Measurements from ENCODE around the gene ANGPTL7. TPM values are rescaled to one million over a fixed set of nuclear protein-coding genes. Genes with fewer than 3 reads are reported as not detected.

ANGPTL7 gene
- not detected in 2 replicates for total RNA-seq

DNA sequence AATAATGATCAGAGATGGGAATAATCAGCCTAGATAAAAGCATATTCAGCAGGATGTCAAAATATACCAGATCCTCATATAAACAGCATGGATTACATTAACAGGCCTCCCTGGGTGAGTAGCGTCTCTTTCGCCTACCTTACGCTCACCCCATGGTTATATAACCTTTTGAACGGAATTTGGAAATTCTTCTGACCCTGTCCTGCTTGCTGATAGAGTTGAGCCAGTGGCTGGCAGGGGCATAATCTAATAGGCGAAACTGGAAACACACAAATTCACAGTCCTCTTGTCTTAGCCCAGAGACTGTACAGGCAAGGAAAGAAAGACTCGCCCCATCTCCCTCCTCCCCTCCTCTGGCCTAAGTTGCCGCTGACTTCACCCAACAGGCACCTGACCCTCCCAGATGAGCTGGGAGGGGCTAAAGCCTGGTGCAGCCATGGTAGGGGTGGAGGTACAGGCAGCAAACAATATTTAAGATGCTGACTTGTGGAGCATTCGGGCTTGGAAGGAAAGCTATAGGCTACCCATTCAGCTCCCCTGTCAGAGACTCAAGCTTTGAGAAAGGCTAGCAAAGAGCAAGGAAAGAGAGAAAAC is at the start of gene ANGPTL7:
Gene ANGPTL7, plus strand, starts transcription at position 498 of the 594 bp plus-strand sequence. CDS start 225 bp downstream, outside the sequence.
- no peaks in the 10 kb centered on the region for H3K27me3 ChIP-seq (ENCODE audit: control insufficient read depth, insufficient read depth, low read length)
- peaks cover 2% of the 10 kb centered on the region for H3K36me3 ChIP-seq (ENCODE audit: control insufficient read depth, insufficient read depth, low read length)
- no peak for DNase-seq (ENCODE audit: low read depth)
- TF ChIP-seq, protein P1, sequence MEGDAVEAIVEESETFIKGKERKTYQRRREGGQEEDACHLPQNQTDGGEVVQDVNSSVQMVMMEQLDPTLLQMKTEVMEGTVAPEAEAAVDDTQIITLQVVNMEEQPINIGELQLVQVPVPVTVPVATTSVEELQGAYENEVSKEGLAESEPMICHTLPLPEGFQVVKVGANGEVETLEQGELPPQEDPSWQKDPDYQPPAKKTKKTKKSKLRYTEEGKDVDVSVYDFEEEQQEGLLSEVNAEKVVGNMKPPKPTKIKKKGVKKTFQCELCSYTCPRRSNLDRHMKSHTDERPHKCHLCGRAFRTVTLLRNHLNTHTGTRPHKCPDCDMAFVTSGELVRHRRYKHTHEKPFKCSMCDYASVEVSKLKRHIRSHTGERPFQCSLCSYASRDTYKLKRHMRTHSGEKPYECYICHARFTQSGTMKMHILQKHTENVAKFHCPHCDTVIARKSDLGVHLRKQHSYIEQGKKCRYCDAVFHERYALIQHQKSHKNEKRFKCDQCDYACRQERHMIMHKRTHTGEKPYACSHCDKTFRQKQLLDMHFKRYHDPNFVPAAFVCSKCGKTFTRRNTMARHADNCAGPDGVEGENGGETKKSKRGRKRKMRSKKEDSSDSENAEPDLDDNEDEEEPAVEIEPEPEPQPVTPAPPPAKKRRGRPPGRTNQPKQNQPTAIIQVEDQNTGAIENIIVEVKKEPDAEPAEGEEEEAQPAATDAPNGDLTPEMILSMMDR (IDR thresholded peaks at IDR 0.05; ENCODE audit: insufficient read depth, low read length, poor library complexity, severe bottlenecking): no peak
- H3K4me3 ChIP-seq (ENCODE audit: low read depth, low read length): no peak within 1 kb of the TSS

DNA sequence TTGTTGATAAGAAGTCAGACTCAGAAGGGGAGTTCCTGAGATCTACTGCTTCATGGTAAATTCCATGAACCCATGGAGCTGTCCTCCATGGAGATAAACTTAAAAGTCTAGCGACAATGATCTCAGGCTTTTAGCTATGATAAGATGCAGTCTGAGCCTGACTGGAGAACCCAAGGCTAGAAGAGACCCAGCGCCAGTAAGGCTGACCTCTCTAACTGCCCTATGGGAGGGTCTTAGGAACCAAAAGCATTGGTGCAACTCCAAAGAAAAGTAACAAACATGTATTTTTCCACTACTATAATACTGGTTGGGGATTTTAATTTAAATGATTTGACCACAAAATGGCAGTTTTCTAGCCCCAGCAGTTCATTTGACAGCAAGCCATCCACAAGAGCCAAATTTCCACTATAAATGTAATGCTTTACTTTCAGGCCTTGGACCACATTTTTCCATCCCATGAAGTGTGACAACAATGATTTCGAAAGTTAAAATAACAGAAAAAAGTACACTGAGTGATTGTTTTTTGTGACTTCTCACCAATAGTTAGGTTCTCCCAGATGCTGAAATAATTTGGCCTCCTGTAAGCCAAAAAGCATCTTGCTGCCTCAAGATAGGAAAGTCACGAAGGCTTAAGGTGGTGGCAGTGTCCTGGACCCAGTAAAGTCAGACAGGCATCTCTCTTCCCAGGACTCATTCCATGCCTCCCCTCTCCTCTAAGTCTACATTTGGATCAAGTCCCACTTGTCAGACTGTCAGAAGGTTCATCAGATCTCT is 46.4 kb upstream of the ANGPTL7 start:
- no peak overlapping the region for H3K4me3 ChIP-seq (ENCODE audit: low read depth, low read length)
- no peak for DNase-seq (ENCODE audit: low read depth)
- no peaks in the 10 kb centered on the region for H3K27me3 ChIP-seq (ENCODE audit: control insufficient read depth, insufficient read depth, low read length)
- peaks cover 2% of the 10 kb centered on the region for H3K36me3 ChIP-seq (ENCODE audit: control insufficient read depth, insufficient read depth, low read length)
- TF ChIP-seq, protein P1 (IDR thresholded peaks at IDR 0.05; ENCODE audit: insufficient read depth, low read length, poor library complexity, severe bottlenecking): no peak

- H3K36me3 ChIP-seq (ENCODE audit: control insufficient read depth, insufficient read depth, low read length): peaks cover 2% of the 10 kb centered on the region
- no peak for DNase-seq (ENCODE audit: low read depth)
- TF ChIP-seq, protein P1 (IDR thresholded peaks at IDR 0.05; ENCODE audit: insufficient read depth, low read length, poor library complexity, severe bottlenecking): no peak
- H3K4me3 ChIP-seq (ENCODE audit: low read depth, low read length): no peak overlapping the region
- H3K27me3 ChIP-seq (ENCODE audit: control insufficient read depth, insufficient read depth, low read length): no peaks in the 10 kb centered on the region
Observed at GRCh38 chr1:11143401-11143800, 45.8 kb upstream of the ANGPTL7 start.

- DNase-seq (ENCODE audit: low read depth): no peak
- no peaks in the 10 kb centered on the region for H3K27me3 ChIP-seq (ENCODE audit: control insufficient read depth, insufficient read depth, low read length)
- H3K4me3 ChIP-seq (ENCODE audit: low read depth, low read length): no peak overlapping the region
- H3K36me3 ChIP-seq (ENCODE audit: control insufficient read depth, insufficient read depth, low read length): peaks cover 2% of the 10 kb centered on the region
- TF ChIP-seq, protein P1 (IDR thresholded peaks at IDR 0.05; ENCODE audit: insufficient read depth, low read length, poor library complexity, severe bottlenecking): no peak
Observed at GRCh38 chr1:11143907-11144306, 45.2 kb upstream of the ANGPTL7 start.

GRCh38 chr1:11144570-11145256 is 44.4 kb upstream of the ANGPTL7 start:
- Histone ChIP-seq H3K4me3 (ENCODE audit: low read depth, low read length) (no peak overlapping the region), H3K27me3 (ENCODE audit: control insufficient read depth, insufficient read depth, low read length) (no peaks in the 10 kb centered on the region), H3K36me3 (ENCODE audit: control insufficient read depth, insufficient read depth, low read length) (peaks cover 2% of the 10 kb centered on the region)
- no peak for DNase-seq (ENCODE audit: low read depth)
- TF ChIP-seq, protein P1 (IDR thresholded peaks at IDR 0.05; ENCODE audit: insufficient read depth, low read length, poor library complexity, severe bottlenecking): no peak
